Astrocyte of the cerebellum (primary cell): ENCODE measurements around the gene ASB1.
"Not testable (repeated sequence)": the region's sequence is repeated elsewhere in the genome, so short reads cannot be mapped to it uniquely, and the experiment has no call there.

Experiments
- DNase-seq: peaks from one replicate; pipeline ENCODE4 v3.0.0-alpha.2; 2011; ENCODE audit warnings: low read depth
- H3K4me3 ChIP-seq: 2 replicates; pipeline ENCODE4 v1.5.1; 2011; ENCODE audit warnings: mild to moderate bottlenecking, low read depth, low read length, moderate library complexity
- CTCF ChIP-seq: IDR thresholded peaks from 2 replicates; pipeline ENCODE4 v1.5.1; 2012; ENCODE audit warnings: low read length, low read depth, moderate library complexity, mild to moderate bottlenecking; ENCODE audit errors: missing control alignments
- in situ Hi-C: cut with HindIII; loops from 2 replicates; pipeline ENCODE4 v1.10.0; 2017; ENCODE audit warnings: low sequenced_read_pairs

Gene ASB1

GRCh38 chr2:238401551-238401950, 25.2 kb upstream of the ASB1 start:
- H3K4me3 ChIP-seq = no peak overlapping the region
- in situ Hi-C loops = no loop called here
- no peak for TF ChIP-seq CTCF
- DNase-seq = no peak

GRCh38 chr2:238403632-238404405, 22.9 kb upstream of the ASB1 start:
- no peak for DNase-seq
- no peak overlapping the region for H3K4me3 ChIP-seq
- in situ Hi-C loops = no loop called here
- TF ChIP-seq CTCF = no peak

GRCh38 chr2:238404406-238405216, 22.1 kb upstream of the ASB1 start:
- no peak for DNase-seq
- H3K4me3 ChIP-seq = no peak overlapping the region
- in situ Hi-C loops = no loop called here
- TF ChIP-seq CTCF = no peak

- H3K4me3 ChIP-seq, DNase-seq, in situ Hi-C loops: not testable (repeated sequence)
Measured at GRCh38 chr2:238405217-238405555, 21.5 kb upstream of the ASB1 start.

GRCh38 chr2:238406221-238406997, 20.3 kb upstream of the ASB1 start:
- TF ChIP-seq CTCF = no peak
- no peak overlapping the region for H3K4me3 ChIP-seq
- DNase-seq = no peak

GRCh38 chr2:238406998-238407285, 19.8 kb upstream of the ASB1 start:
- H3K4me3 ChIP-seq = no peak overlapping the region
- DNase-seq = no peak
- in situ Hi-C loops = no loop called here
- no peak for TF ChIP-seq CTCF

More at GRCh38 chr2:238406221-238406997, 20.3 kb upstream of the ASB1 start:
- in situ Hi-C loops = no loop called here

GRCh38 chr2:238407566-238407965, 19.2 kb upstream of the ASB1 start:
- no peak for TF ChIP-seq CTCF
- in situ Hi-C loops = no loop called here
- H3K4me3 ChIP-seq = no peak overlapping the region
- DNase-seq = no peak
